Measurements from ENCODE around the gene SIL1. TPM values are rescaled to one million over a fixed set of nuclear protein-coding genes. Genes with fewer than 3 reads are reported as not detected.
A peak's percentile ranks its signal among the peaks of the same experiment; 100 is the strongest.

Gene SIL1
- total and polyA plus RNA-seq, 2 of the 8 experiments (the other 6 are each of a cell fraction or from before 2014, with no cell fraction given), result 8.3 to 12.8 TPM

GRCh38 chr5:138981586-138981985, 216.6 kb downstream of the SIL1 start:
- H3K27me3 ChIP-seq (replicated peaks in 1 of 4; ENCODE audit: control insufficient read depth in 3 of 4, extremely low read depth in 1 of 4, insufficient read depth in 3 of 4, low read length in 3 of 4), result no peaks in the 10 kb centered on the region
- H3K56ac ChIP-seq (replicated peaks; ENCODE audit: insufficient read length, low read depth, low read length), result no peak overlapping the region
- POLR2A ChIA-PET (ENCODE audit: partially characterized antibody), result no interaction called here
- H4K91ac ChIP-seq (replicated peaks; ENCODE audit: insufficient read length, low read length), result no peak overlapping the region
- H2BK15ac ChIP-seq (ENCODE audit: low read length), result peak overlapping the region; percentile 89; the same call in 1 of the 2 replicates
- H3K14ac ChIP-seq (ENCODE audit: insufficient read length), result no peak overlapping the region
- WGBS, 2 experiments (ENCODE audit: extremely low coverage in 1 of 2, insufficient coverage in 1 of 2, insufficient read length in 1 of 2, insufficient replicate concordance in 2 of 2, low coverage in 1 of 2, low lambda C conversion rate in 2 of 2, missing lambda C conversion rate in 1 of 2), result 98% methylated on average over 7 of the region's 7 CpGs; no CpG with 5 or more reads in 1 of the 2 experiments
- no peak overlapping the region for H3K23ac ChIP-seq (ENCODE audit: insufficient read length)
- DNase-seq (ENCODE audit: low read depth in 1 of 2, low spot score in 2 of 2) (no peak), FAIRE-seq (no peak)
- no peak overlapping the region for H3K9ac ChIP-seq (replicated peaks in 1 of 4; ENCODE audit: extremely low read depth in 1 of 4, low read depth in 3 of 4, low read length in 3 of 4)
- H3K9me3 ChIP-seq (ENCODE audit: insufficient read depth in 2 of 2, low read depth in 1 of 2, low read length in 1 of 2), result no peaks in the 10 kb centered on the region
- no peaks in the 10 kb centered on the region for H3K79me1 ChIP-seq (ENCODE audit: low read depth, low read length)
- CTCF ChIA-PET (ENCODE audit: partially characterized antibody), result interaction anchor here (0.6 to 1.8 kb wide), 4 partner anchors 49 to 402 kb away, joined by 3 to 4 read pairs (median 3); no protein-coding TSS in a partner anchor
- H3K4me1 ChIP-seq (replicated peaks in 1 of 4; ENCODE audit: control insufficient read depth in 3 of 4, insufficient read depth in 4 of 4, low read length in 3 of 4), result peaks cover 0 to 5% (median 0%) of the 10 kb centered on the region in 4 experiments; a peak in 1 of 7 replicates
- no peak overlapping the region for H2BK20ac ChIP-seq (ENCODE audit: low read length)
- H2AFZ ChIP-seq (ENCODE audit: low read length), result no peak overlapping the region
- no peak overlapping the region for H3K18ac ChIP-seq (ENCODE audit: extremely low read depth, low read length)
- no peaks in the 10 kb centered on the region for H3K36me3 ChIP-seq (ENCODE audit: control insufficient read depth in 2 of 4, insufficient read depth in 4 of 4, low read length in 3 of 4)
- H4K5ac ChIP-seq (ENCODE audit: insufficient read length, low read depth, low read length), result no peak overlapping the region
- H3K4me3 ChIP-seq (ENCODE audit: extremely low read depth in 1 of 4, insufficient read depth in 2 of 4, low read depth in 3 of 4, low read length in 4 of 4), result no peak overlapping the region
- H2AK5ac ChIP-seq (ENCODE audit: low read depth, low read length), result no peak overlapping the region
- H4K8ac ChIP-seq (ENCODE audit: extremely low read depth, insufficient read depth, low read length), result no peak overlapping the region
- no peak overlapping the region for H2BK12ac ChIP-seq (ENCODE audit: low read depth, low read length)
- H3K23me2 ChIP-seq (ENCODE audit: low read depth, low read length), result no peaks in the 10 kb centered on the region
- no peaks in the 10 kb centered on the region for H3K79me2 ChIP-seq (ENCODE audit: control insufficient read depth in 1 of 2, insufficient read depth in 2 of 2, low read length in 2 of 2)
- H3K4ac ChIP-seq (replicated peaks; ENCODE audit: insufficient read length, low read depth, low read length), result no peak overlapping the region
- no peaks in the 10 kb centered on the region for H4K20me1 ChIP-seq (replicated peaks in 1 of 2; ENCODE audit: control insufficient read depth in 1 of 2, insufficient read depth in 2 of 2, low read length in 2 of 2)
- H2BK5ac ChIP-seq (ENCODE audit: low read depth, low read length), result no peak overlapping the region
- no peak overlapping the region for H3K27ac ChIP-seq (ENCODE audit: low read depth, low read length)
- H3K4me2 ChIP-seq (ENCODE audit: insufficient read depth in 1 of 2, low read depth in 2 of 2, low read length in 2 of 2), result no peak overlapping the region
- H2BK120ac ChIP-seq (replicated peaks; ENCODE audit: low read depth, low read length), result no peak overlapping the region
- TF ChIP-seq CTCF (IDR thresholded peaks at IDR 0.05; ENCODE audit: control extremely low read depth in 1 of 3, insufficient read depth in 1 of 3, low read depth in 1 of 3, low read length in 3 of 3) (no peak), POLR2AphosphoS5 (IDR thresholded peaks at IDR 0.05; ENCODE audit: low read depth, low read length) (no peak), CBX8 (IDR thresholded peaks at IDR 0.05; ENCODE audit: borderline replicate concordance, low read depth, low read length) (no peak), RNF2 (IDR thresholded peaks at IDR 0.05; ENCODE audit: borderline replicate concordance, low read depth, low read length, missing control alignments, poor library complexity, severe bottlenecking) (no peak), TAF1 (IDR thresholded peaks at IDR 0.05; ENCODE audit: low read depth, low read length) (no peak), NRF1 (IDR thresholded peaks at IDR 0.05; ENCODE audit: low read depth, low read length) (no peak), EZH2 (IDR thresholded peaks at IDR 0.05; ENCODE audit: low read depth, low read length, severe bottlenecking) (no peak), JUND (IDR thresholded peaks at IDR 0.05; ENCODE audit: low read length) (no peak), CEBPB (IDR thresholded peaks at IDR 0.05; ENCODE audit: low read depth, low read length) (no peak), HDAC2 (IDR thresholded peaks at IDR 0.05; ENCODE audit: borderline replicate concordance in 1 of 2, low read depth in 2 of 2, low read length in 2 of 2) (no peak), CREB1 (IDR thresholded peaks at IDR 0.05) (no peak), RFX5 (IDR thresholded peaks at IDR 0.05; ENCODE audit: borderline replicate concordance, low read depth, low read length) (no peak)
